HCT116 (cell line): ENCODE results near the gene TARM1.

ENCODE experiments used
- CTCF ChIP-seq, 3 experiments: fragments of 200-600 bp in 1 of 3; sonication (generic) in 1 of 3; IDR thresholded peaks in 2 of 3; conservative IDR thresholded peaks in 1 of 3; 2 replicates each; pipeline ENCODE4 v1.5.1; 2012 to 2017; ENCODE audit warnings: low read depth in 2 of 3, low read length in 2 of 3, antibody characterized with exemption in 1 of 3, borderline replicate concordance in 1 of 3, control low read depth in 1 of 3, mild to moderate bottlenecking in 1 of 3, mixed read lengths in 1 of 3, mixed run types in 1 of 3, moderate library complexity in 1 of 3; ENCODE audit not compliant: insufficient read depth in 1 of 3
- EZH2 ChIP-seq: fragments of 200-600 bp; sonication (generic); IDR thresholded peaks from 2 replicates; pipeline ENCODE4 v1.6.1; 2017; ENCODE audit warnings: antibody characterized with exemption, mixed run types
- POLR2A ChIP-seq: IDR thresholded peaks from 2 replicates; pipeline ENCODE4 v1.7.0; 2011; ENCODE audit warnings: borderline replicate concordance; ENCODE audit not compliant: insufficient read depth, insufficient read length; ENCODE audit errors: extremely low read depth

GRCh38 chr19:54026656-54027055, 54.5 kb downstream of the TARM1 start:
- TF ChIP-seq POLR2A (no peak), EZH2 (no peak), CTCF (IDR thresholded peaks at IDR 0.05 in 2 of 3, conservative IDR thresholded peaks at IDR 0.05 in 1 of 3; ENCODE audit: borderline replicate concordance in 1 of 3, insufficient read depth in 1 of 3, low read depth in 2 of 3, low read length in 2 of 3) (no peak)
